T-cell (primary cell): ENCODE results near the gene PIP5K1C. TPM values are rescaled to one million over a fixed set of nuclear protein-coding genes. Genes with fewer than 3 reads are reported as not detected.

Source experiments
- ATAC-seq, 4 experiments: fragments of 200-7000 bp in 3 of 4; fragments of 150-1000 bp in 1 of 4; cut with Tn5 transposase; replicated peaks in 1 of 4; 1 replicate in 3 of 4; 2 replicates in 1 of 4; pipeline ENCODE4 v1.10.0; 2021; ENCODE audit warnings: moderate library complexity in 3 of 4, mild to moderate bottlenecking in 2 of 4, moderate number of reproducible peaks in 1 of 4
- CTCF ChIA-PET, 2 donors: fragments of 300-600 bp; sonication (Branson Sonifier 250); formaldehyde crosslinking; loops; one replicate each; lab custom pipeline; 2022; ENCODE audit warnings: antibody characterized with exemption in 2 of 2; lab: Charles Lee
- POLR2A ChIA-PET, 2 donors: fragments of 300-600 bp; sonication (Branson Sonifier 250); formaldehyde crosslinking; loops; one replicate each; lab custom pipeline; 2022; ENCODE audit warnings: antibody characterized with exemption in 2 of 2; lab: Charles Lee
- DNase-seq, 35 experiments: peaks; one replicate each; pipeline versions ENCODE4 v3.0.0 to v3.0.0-alpha.2; 2013 to 2023
- H3K27ac ChIP-seq: one replicate; pipeline ENCODE4 v1.5.1; 2013; ENCODE audit warnings: low read length
- H3K27me3 ChIP-seq, 2 experiments: replicated peaks in 1 of 2; 1 replicate in 1 of 2; 2 replicates in 1 of 2; pipeline versions ENCODE4 v1.6.1 to v1.7.0; 2013; ENCODE audit warnings: low read length in 1 of 2, mixed read lengths in 1 of 2; ENCODE audit not compliant: control insufficient read depth in 2 of 2, insufficient read depth in 2 of 2; ENCODE audit errors: extremely low read depth in 1 of 2
- H3K36me3 ChIP-seq, 2 donors: 1 replicate in 1 of 2; 2 replicates in 1 of 2; pipeline versions ENCODE4 v1.6.1 to v1.7.0; 2013; ENCODE audit warnings: low read length in 1 of 2; ENCODE audit not compliant: control insufficient read depth in 2 of 2, insufficient read depth in 1 of 2; ENCODE audit errors: extremely low read depth in 1 of 2
- H3K4me1 ChIP-seq, 2 experiments: 1 replicate in 1 of 2; 2 replicates in 1 of 2; pipeline versions ENCODE4 v1.6.1 to v1.7.0; 2013; ENCODE audit warnings: low read length in 2 of 2, mixed read lengths in 1 of 2; ENCODE audit not compliant: insufficient read depth in 2 of 2, control insufficient read depth in 1 of 2; ENCODE audit errors: extremely low read depth in 1 of 2
- H3K4me3 ChIP-seq, 2 donors: 1 replicate in 1 of 2; 2 replicates in 1 of 2; pipeline versions ENCODE4 v1.5.1 to v1.7.0; 2013; ENCODE audit warnings: mild to moderate bottlenecking in 2 of 2, low read length in 1 of 2, moderate library complexity in 1 of 2; ENCODE audit not compliant: control insufficient read depth in 1 of 2; ENCODE audit errors: extremely low read depth in 1 of 2
- H3K9me3 ChIP-seq: 2 replicates; pipeline ENCODE4 v1.7.0; 2013
- H3K27ac Mint-ChIP-seq, 2 donors: one replicate each; pipeline ENCODE4 v1.8.0; 2020 to 2021; ENCODE audit warnings: mild to moderate bottlenecking in 2 of 2, mixed read lengths in 2 of 2
- H3K27me3 Mint-ChIP-seq, 2 donors: one replicate each; pipeline ENCODE4 v1.8.0; 2021 to 2022; ENCODE audit warnings: mixed read lengths in 2 of 2
- H3K36me3 Mint-ChIP-seq: one replicate; pipeline ENCODE4 v1.8.0; 2021; ENCODE audit warnings: mixed read lengths
- H3K4me1 Mint-ChIP-seq, 3 donors: one replicate each; pipeline ENCODE4 v1.8.0; 2020 to 2022; ENCODE audit warnings: mixed read lengths in 3 of 3, mild to moderate bottlenecking in 1 of 3
- H3K4me3 Mint-ChIP-seq, 3 donors: one replicate each; pipeline ENCODE4 v1.8.0; 2020 to 2022; ENCODE audit warnings: mild to moderate bottlenecking in 3 of 3, mixed read lengths in 3 of 3, moderate library complexity in 3 of 3
- H3K9me3 Mint-ChIP-seq, 3 donors: one replicate each; pipeline ENCODE4 v1.8.0; 2020 to 2022; ENCODE audit warnings: mixed read lengths in 3 of 3
- WGBS: methylation state at CpG from one replicate; pipeline ENCODE4 v1.1.5; 2013; ENCODE audit warnings: missing lambda C conversion rate; ENCODE audit not compliant: insufficient coverage; 5-methylcytosine and 5-hydroxymethylcytosine counted together
- total RNA-seq, 35 experiments: library from RNA in 6 of 35; stranded (reverse) in 6 of 35; fragments of 120-200 nt in 1 of 35; gene quantifications; one replicate each; pipeline versions ENCODE4 v1.2.1 to v1.2.4 and lab custom pipeline; 2013 to 2026

The PIP5K1C gene
- total RNA-seq, 5 donors from 2014 or later (not counting 1 experiment from before 2014, with no cell fraction given), result 25.6 to 35.0 (median 32.1) TPM

- Histone ChIP-seq H3K27ac (peak overlapping the region; percentile 97), H3K4me1 (peaks cover 6 to 32% of the 10 kb centered on the region in 2 experiments), H3K4me3 (peak overlapping the region in 1 of 2 donors; percentile 88), H3K27me3 (no peaks in the 10 kb centered on the region), H3K36me3 (peaks cover 0 to 6% of the 10 kb centered on the region in 2 donors), H3K9me3 (no peaks in the 10 kb centered on the region)
- H3K9me3 Mint-ChIP-seq, result no peaks in the 10 kb centered on the region
- CTCF ChIA-PET, result no interaction called here
- H3K27ac Mint-ChIP-seq, result peak overlapping the region; percentile 99 to 100
- peaks cover 27 to 34% (median 30%) of the 10 kb centered on the region in 3 donors for H3K4me1 Mint-ChIP-seq
- no peak for ATAC-seq
- DNase-seq, result peak in 1 of 35 experiments; percentile 14
- WGBS, result 100% methylated on average over 2 of the region's 7 CpGs
- POLR2A ChIA-PET, result no interaction called here
- no peaks in the 10 kb centered on the region for H3K27me3 Mint-ChIP-seq
- H3K36me3 Mint-ChIP-seq, result no peaks in the 10 kb centered on the region
- H3K4me3 Mint-ChIP-seq, result peak overlapping the region in 2 of 3 donors; percentile 94 to 99
Measured at GRCh38 chr19:3627351-3627723, 72.9 kb downstream of the PIP5K1C start.

GRCh38 chr19:3626473-3627350, 73.6 kb downstream of the PIP5K1C start, which contains the start of gene CACTIN:
TSS of gene CACTIN (minus strand) at chr19:3626790. CDS start at chr19:3626762, 28 bp downstream.
- peaks cover 3 to 12% of the 10 kb centered on the region in 2 donors for H3K36me3 ChIP-seq
- no peaks in the 10 kb centered on the region for H3K36me3 Mint-ChIP-seq
- no peaks in the 10 kb centered on the region for H3K27me3 ChIP-seq
- WGBS, result 0% methylated on average over 73 of the region's 80 CpGs
- H3K27ac ChIP-seq, result peak within 1 kb of the TSS; percentile 97
- no peaks in the 10 kb centered on the region for H3K9me3 Mint-ChIP-seq
- DNase-seq (peak; percentile 95 to 99 (median 99)), ATAC-seq (peak; percentile 97 to 99 (median 98))
- ChIA-PET CTCF (no interaction called here), POLR2A (no interaction called here)
- H3K4me3 ChIP-seq, result peak within 1 kb of the TSS; percentile 88 to 90
- H3K4me3 Mint-ChIP-seq, result peak within 1 kb of the TSS; percentile 94 to 99 (median 97)
- H3K9me3 ChIP-seq, result no peaks in the 10 kb centered on the region
- H3K4me1 ChIP-seq, result peaks cover 6 to 32% of the 10 kb centered on the region in 2 experiments
- peaks cover 27 to 34% (median 32%) of the 10 kb centered on the region in 3 donors for H3K4me1 Mint-ChIP-seq
- peak within 1 kb of the TSS; percentile 99 to 100 for H3K27ac Mint-ChIP-seq
- H3K27me3 Mint-ChIP-seq, result no peaks in the 10 kb centered on the region

DNA sequence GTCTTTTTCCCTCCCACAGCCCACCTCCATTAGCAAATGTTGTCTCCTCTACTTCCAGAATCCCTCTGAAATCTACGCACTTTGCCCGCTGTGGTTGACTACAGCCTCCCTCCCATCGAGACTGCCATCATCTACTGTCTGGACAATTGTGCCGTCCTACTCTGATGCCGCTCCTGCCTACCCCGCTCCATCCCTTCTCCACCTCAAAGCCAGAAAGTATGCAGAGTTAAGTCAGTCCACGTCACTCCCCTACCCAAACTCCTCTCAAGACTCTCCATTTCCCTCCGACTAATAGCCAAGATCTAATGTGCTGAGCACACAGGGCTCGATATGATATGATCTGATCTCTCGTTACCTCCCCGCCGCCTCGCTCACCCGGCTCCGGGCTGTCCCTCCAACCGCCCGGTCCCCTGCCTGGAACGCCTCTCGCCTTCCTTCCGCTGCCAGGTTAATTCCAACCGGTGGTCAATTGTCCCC, 74.2 kb downstream of the PIP5K1C start:
- H3K36me3 ChIP-seq, result peaks cover 9 to 12% of the 10 kb centered on the region in 2 donors
- Mint-ChIP-seq H3K27ac (peak overlapping the region; percentile 89 to 99), H3K4me3 (peak overlapping the region; percentile 94 to 99 (median 97)), H3K36me3 (no peaks in the 10 kb centered on the region), H3K27me3 (no peaks in the 10 kb centered on the region), H3K4me1 (peaks cover 27 to 34% (median 32%) of the 10 kb centered on the region in 3 donors), H3K9me3 (no peaks in the 10 kb centered on the region)
- ChIA-PET POLR2A (no interaction called here), CTCF (no interaction called here)
- H3K9me3 ChIP-seq, result no peaks in the 10 kb centered on the region
- peaks cover 6 to 32% of the 10 kb centered on the region in 2 experiments for H3K4me1 ChIP-seq
- H3K27me3 ChIP-seq, result no peaks in the 10 kb centered on the region
- peak in 1 of 4 experiments; percentile 1 for ATAC-seq
- WGBS, result 2% methylated on average over 21 of the region's 21 CpGs
- H3K27ac ChIP-seq, result no peak overlapping the region
- peak in 1 of 35 experiments; percentile 9 for DNase-seq
- H3K4me3 ChIP-seq, result peak overlapping the region; percentile 88 to 90

DNA sequence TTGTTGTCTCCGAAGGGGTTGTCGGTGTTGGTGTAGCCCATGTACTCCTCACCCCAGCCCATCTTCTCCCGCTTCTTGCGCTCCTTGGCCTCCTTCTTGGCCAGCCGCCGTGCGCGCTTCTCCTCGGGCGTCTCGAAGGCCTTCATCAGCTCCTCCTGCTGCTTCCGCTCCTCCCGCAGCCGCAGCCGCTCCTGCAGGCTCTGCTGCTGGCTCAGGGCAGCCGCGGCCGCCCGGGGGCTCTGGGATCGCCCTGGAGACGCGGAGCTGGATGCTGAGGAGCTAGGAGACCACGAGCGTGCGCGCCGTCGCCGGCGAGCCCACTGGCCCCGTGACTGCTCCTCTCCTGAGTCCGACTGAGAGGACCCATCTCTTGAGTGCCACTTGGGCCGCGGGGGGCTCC, 76.6 kb downstream of the PIP5K1C start:
- ATAC-seq, result no peak
- H3K4me1 ChIP-seq, result peaks cover 6 to 32% of the 10 kb centered on the region in 2 experiments
- H3K9me3 Mint-ChIP-seq, result no peaks in the 10 kb centered on the region
- no peaks in the 10 kb centered on the region for H3K9me3 ChIP-seq
- H3K36me3 Mint-ChIP-seq, result no peaks in the 10 kb centered on the region
- no peak overlapping the region for H3K27ac Mint-ChIP-seq
- no peaks in the 10 kb centered on the region for H3K27me3 ChIP-seq
- peaks cover 12 to 26% of the 10 kb centered on the region in 2 donors for H3K36me3 ChIP-seq
- POLR2A ChIA-PET, result interaction anchor here in 1 of 2 donors (0.6 kb wide), 1 partner anchor 35 kb away, joined by 3 read pairs; no protein-coding TSS in a partner anchor
- no peak for DNase-seq
- H3K4me3 Mint-ChIP-seq, result peak overlapping the region; percentile 94 to 99 (median 97)
- H3K4me1 Mint-ChIP-seq, result peaks cover 27 to 34% (median 32%) of the 10 kb centered on the region in 3 donors
- CTCF ChIA-PET, result no interaction called here
- no peak overlapping the region for H3K4me3 ChIP-seq
- H3K27me3 Mint-ChIP-seq, result no peaks in the 10 kb centered on the region
- WGBS, result 98% methylated on average over 30 of the region's 34 CpGs
- no peak overlapping the region for H3K27ac ChIP-seq

GRCh38 chr19:3622224-3622623, 78.0 kb downstream of the PIP5K1C start:
- Mint-ChIP-seq H3K4me1 (peaks cover 31 to 38% (median 37%) of the 10 kb centered on the region in 3 donors), H3K9me3 (no peaks in the 10 kb centered on the region), H3K27ac (no peak overlapping the region), H3K4me3 (no peak overlapping the region), H3K36me3 (no peaks in the 10 kb centered on the region), H3K27me3 (no peaks in the 10 kb centered on the region)
- WGBS, result 100% methylated on average over 1 of the region's 12 CpGs
- ChIA-PET POLR2A (interaction anchor here in 1 of 2 donors (0.6 kb wide), 1 partner anchor 353 kb away, joined by 5 read pairs; no protein-coding TSS in a partner anchor), CTCF (no interaction called here)
- ATAC-seq (no peak), DNase-seq (no peak)
- peaks cover 12 to 38% of the 10 kb centered on the region in 2 experiments for H3K4me1 ChIP-seq
- H3K27me3 ChIP-seq, result no peaks in the 10 kb centered on the region
- no peaks in the 10 kb centered on the region for H3K9me3 ChIP-seq
- no peak overlapping the region for H3K27ac ChIP-seq
- no peak overlapping the region for H3K4me3 ChIP-seq
- H3K36me3 ChIP-seq, result peaks cover 12 to 30% of the 10 kb centered on the region in 2 donors

- H3K36me3 Mint-ChIP-seq, result no peaks in the 10 kb centered on the region
- no peaks in the 10 kb centered on the region for H3K27me3 Mint-ChIP-seq
- Histone ChIP-seq H3K27ac (no peak overlapping the region), H3K27me3 (no peaks in the 10 kb centered on the region), H3K9me3 (no peaks in the 10 kb centered on the region), H3K36me3 (peaks cover 12 to 30% of the 10 kb centered on the region in 2 donors), H3K4me3 (no peak overlapping the region), H3K4me1 (peaks cover 12 to 35% of the 10 kb centered on the region in 2 experiments)
- ChIA-PET CTCF (no interaction called here), POLR2A (no interaction called here)
- no peak overlapping the region for H3K27ac Mint-ChIP-seq
- DNase-seq (no peak), ATAC-seq (no peak)
- 92% methylated on average over 14 of the region's 15 CpGs for WGBS
- no peaks in the 10 kb centered on the region for H3K9me3 Mint-ChIP-seq
- no peak overlapping the region for H3K4me3 Mint-ChIP-seq
- peaks cover 30 to 35% (median 34%) of the 10 kb centered on the region in 3 donors for H3K4me1 Mint-ChIP-seq
Measured at GRCh38 chr19:3621689-3622088, 78.6 kb downstream of the PIP5K1C start.
